Neural cell (in vitro differentiated cells): ENCODE data around the gene LSAMP. TPM values are rescaled to one million over a fixed set of nuclear protein-coding genes. Genes with fewer than 3 reads are reported as not detected.

Experiments used
- H2AFZ ChIP-seq: fragments of 200-600, 300-800 bp; sonication (generic), shearing (Covaris generic); 2 replicates; pipeline ENCODE4 v1.6.0; 2014; ENCODE audit warnings: low read depth, mild to moderate bottlenecking, antibody characterized with exemption, low read length, moderate library complexity
- H3F3A ChIP-seq: fragments of 200-600 bp; shearing (Covaris generic); 2 replicates; pipeline ENCODE4 v1.6.1; 2016; ENCODE audit warnings: mild to moderate bottlenecking, moderate library complexity, mixed read lengths, antibody characterized with exemption, low read length; ENCODE audit not compliant: insufficient read depth, poor library complexity, severe bottlenecking
- H3K27ac ChIP-seq: fragments of 200-600, 300-800 bp; sonication (generic), shearing (Covaris generic); 2 replicates; pipeline ENCODE4 v1.5.1; 2014; ENCODE audit warnings: mild to moderate bottlenecking, low read length, moderate library complexity
- H3K27me3 ChIP-seq: fragments of 300-800, 200-600 bp; sonication (generic), shearing (Covaris generic); 2 replicates; pipeline ENCODE4 v1.6.0; 2014; ENCODE audit warnings: mild to moderate bottlenecking, low read depth, low read length, moderate library complexity; ENCODE audit not compliant: insufficient read depth
- H3K36me3 ChIP-seq: fragments of 300-800, 200-600 bp; sonication (generic), shearing (Covaris generic); 2 replicates; pipeline ENCODE4 v1.5.1; 2014; ENCODE audit warnings: mild to moderate bottlenecking, antibody characterized with exemption, low read length, moderate library complexity; ENCODE audit not compliant: insufficient read depth
- H3K4me2 ChIP-seq: fragments of 300-800, 200-600 bp; sonication (generic), shearing (Covaris generic); 2 replicates; pipeline ENCODE4 v1.6.0; 2014; ENCODE audit warnings: mild to moderate bottlenecking, low read length
- H3K4me3 ChIP-seq: fragments of 300-800, 200-600 bp; sonication (generic), shearing (Covaris generic); 2 replicates; pipeline ENCODE4 v1.5.1; 2014; ENCODE audit warnings: mild to moderate bottlenecking, low read length, moderate library complexity
- H3K79me2 ChIP-seq: fragments of 200-600 bp; shearing (Covaris generic); replicated peaks from 2 replicates; pipeline ENCODE4 v1.6.0; 2014; ENCODE audit warnings: mild to moderate bottlenecking, low read length, moderate library complexity; ENCODE audit not compliant: insufficient read depth
- H3K9ac ChIP-seq: fragments of 300-800, 200-600 bp; sonication (generic), shearing (Covaris generic); 2 replicates; pipeline ENCODE4 v1.6.1; 2016; ENCODE audit warnings: mild to moderate bottlenecking, low read length, mixed read lengths
- H3K9me2 ChIP-seq: fragments of 200-600 bp; shearing (Covaris generic); 2 replicates; pipeline ENCODE4 v1.6.1; 2016; ENCODE audit warnings: mild to moderate bottlenecking, low read length, mixed read lengths; ENCODE audit not compliant: insufficient read depth
- H3K9me3 ChIP-seq: fragments of 200-600, 300-800 bp; sonication (generic), shearing (Covaris generic); 2 replicates; pipeline ENCODE4 v1.6.1; 2016; ENCODE audit warnings: mild to moderate bottlenecking, mixed run types, low read length, moderate library complexity, mixed read lengths
- H4K20me1 ChIP-seq: fragments of 200-600 bp; shearing (Covaris generic); 2 replicates; pipeline ENCODE4 v1.6.1; 2016; ENCODE audit warnings: mild to moderate bottlenecking, mixed run types; ENCODE audit not compliant: insufficient read depth
- EP300 ChIP-seq: fragments of 450-650 bp; conservative IDR thresholded peaks from 2 replicates; pipeline ENCODE4 v1.6.1; 2014; ENCODE audit warnings: antibody characterized with exemption, mild to moderate bottlenecking, moderate library complexity; ENCODE audit not compliant: poor library complexity, severe bottlenecking
- EZH2 ChIP-seq: fragments of 200-600, 300-800 bp; shearing (Covaris generic), sonication (generic); IDR thresholded peaks from 2 replicates; pipeline ENCODE4 v1.6.1; 2014; ENCODE audit warnings: antibody characterized with exemption, low read length, borderline replicate concordance, mild to moderate bottlenecking; ENCODE audit not compliant: insufficient read depth, poor library complexity, severe bottlenecking
- MXI1 ChIP-seq: fragments of 450-650 bp; conservative IDR thresholded peaks from 2 replicates; pipeline ENCODE4 v1.6.1; 2014; ENCODE audit warnings: antibody characterized with exemption, mild to moderate bottlenecking; ENCODE audit not compliant: poor library complexity, severe bottlenecking
- POLR2AphosphoS5 ChIP-seq: IDR thresholded peaks from 2 replicates; pipeline ENCODE4 v1.6.1; 2012
- RAD21 ChIP-seq: fragments of 450-650 bp; conservative IDR thresholded peaks from 2 replicates; pipeline ENCODE4 v1.6.1; 2014; ENCODE audit warnings: antibody characterized with exemption, mild to moderate bottlenecking, moderate library complexity
- SMC3 ChIP-seq: fragments of 450-650 bp; conservative IDR thresholded peaks from 2 replicates; pipeline ENCODE4 v1.6.1; 2014; ENCODE audit warnings: antibody characterized with exemption, mild to moderate bottlenecking, moderate library complexity; ENCODE audit not compliant: poor library complexity
- TAF1 ChIP-seq: IDR thresholded peaks from 2 replicates; pipeline ENCODE4 v1.6.1; 2012; ENCODE audit warnings: low read depth
- polyA plus RNA-seq: library from polyadenylated mRNA; depleted of rRNA; stranded (reverse); fragments of >200 nt; gene quantifications from 2 replicates; pipeline ENCODE4 v1.2.3, GENCODE V29; 2014
- TF ChIP-seq, protein P1 (sequence below): IDR thresholded peaks from 2 replicates; pipeline ENCODE4 v1.6.1; 2012; ENCODE audit warnings: borderline replicate concordance
- TF ChIP-seq, protein P2 (sequence below): fragments of 450-650 bp; IDR thresholded peaks from 2 replicates; pipeline ENCODE4 v1.5.1; 2014; ENCODE audit warnings: antibody characterized with exemption, mild to moderate bottlenecking, moderate library complexity; ENCODE audit not compliant: poor library complexity, severe bottlenecking

The LSAMP gene
- polyA plus RNA-seq, 1 donor from 2014 or later: 93.6 TPM

DNA sequence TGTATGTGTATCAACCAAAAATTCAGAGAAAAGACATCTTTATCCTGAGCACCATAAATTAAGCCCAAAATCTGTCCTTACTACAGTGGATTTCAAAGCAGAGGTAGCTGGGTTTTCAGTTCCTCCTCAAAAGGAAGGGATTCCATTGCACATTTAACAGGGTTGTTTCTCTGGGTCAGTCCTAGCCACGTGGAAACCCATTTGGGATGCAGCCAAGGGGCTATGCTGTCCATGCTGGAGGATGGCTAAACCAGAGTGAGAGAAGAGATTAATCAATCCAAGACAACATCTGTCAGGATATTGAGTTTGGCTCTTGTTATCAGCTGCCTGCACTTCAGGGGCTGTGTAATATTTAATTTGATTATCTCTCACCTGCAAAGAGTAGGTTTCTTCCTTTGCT lies 28.1 kb downstream of the LSAMP start:
- Histone ChIP-seq H3K4me3 (no peak overlapping the region), H3K27me3 (no peaks in the 10 kb centered on the region), H3K4me2 (no peak overlapping the region), H3K27ac (no peak overlapping the region), H3K9ac (no peak overlapping the region), H3F3A (no peaks in the 10 kb centered on the region), H3K9me3 (peaks cover 5% of the 10 kb centered on the region), H3K9me2 (no peaks in the 10 kb centered on the region), H3K36me3 (no peaks in the 10 kb centered on the region), H3K79me2 (peaks cover 4% of the 10 kb centered on the region), H4K20me1 (no peaks in the 10 kb centered on the region), H2AFZ (no peak overlapping the region)
- TF ChIP-seq RAD21 (no peak), POLR2AphosphoS5 (no peak), EZH2 (no peak), EP300 (no peak), SMC3 (no peak), MXI1 (no peak), TAF1 (no peak)
- TF ChIP-seq, protein P1, sequence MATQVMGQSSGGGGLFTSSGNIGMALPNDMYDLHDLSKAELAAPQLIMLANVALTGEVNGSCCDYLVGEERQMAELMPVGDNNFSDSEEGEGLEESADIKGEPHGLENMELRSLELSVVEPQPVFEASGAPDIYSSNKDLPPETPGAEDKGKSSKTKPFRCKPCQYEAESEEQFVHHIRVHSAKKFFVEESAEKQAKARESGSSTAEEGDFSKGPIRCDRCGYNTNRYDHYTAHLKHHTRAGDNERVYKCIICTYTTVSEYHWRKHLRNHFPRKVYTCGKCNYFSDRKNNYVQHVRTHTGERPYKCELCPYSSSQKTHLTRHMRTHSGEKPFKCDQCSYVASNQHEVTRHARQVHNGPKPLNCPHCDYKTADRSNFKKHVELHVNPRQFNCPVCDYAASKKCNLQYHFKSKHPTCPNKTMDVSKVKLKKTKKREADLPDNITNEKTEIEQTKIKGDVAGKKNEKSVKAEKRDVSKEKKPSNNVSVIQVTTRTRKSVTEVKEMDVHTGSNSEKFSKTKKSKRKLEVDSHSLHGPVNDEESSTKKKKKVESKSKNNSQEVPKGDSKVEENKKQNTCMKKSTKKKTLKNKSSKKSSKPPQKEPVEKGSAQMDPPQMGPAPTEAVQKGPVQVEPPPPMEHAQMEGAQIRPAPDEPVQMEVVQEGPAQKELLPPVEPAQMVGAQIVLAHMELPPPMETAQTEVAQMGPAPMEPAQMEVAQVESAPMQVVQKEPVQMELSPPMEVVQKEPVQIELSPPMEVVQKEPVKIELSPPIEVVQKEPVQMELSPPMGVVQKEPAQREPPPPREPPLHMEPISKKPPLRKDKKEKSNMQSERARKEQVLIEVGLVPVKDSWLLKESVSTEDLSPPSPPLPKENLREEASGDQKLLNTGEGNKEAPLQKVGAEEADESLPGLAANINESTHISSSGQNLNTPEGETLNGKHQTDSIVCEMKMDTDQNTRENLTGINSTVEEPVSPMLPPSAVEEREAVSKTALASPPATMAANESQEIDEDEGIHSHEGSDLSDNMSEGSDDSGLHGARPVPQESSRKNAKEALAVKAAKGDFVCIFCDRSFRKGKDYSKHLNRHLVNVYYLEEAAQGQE: no peak
- TF ChIP-seq, protein P2, sequence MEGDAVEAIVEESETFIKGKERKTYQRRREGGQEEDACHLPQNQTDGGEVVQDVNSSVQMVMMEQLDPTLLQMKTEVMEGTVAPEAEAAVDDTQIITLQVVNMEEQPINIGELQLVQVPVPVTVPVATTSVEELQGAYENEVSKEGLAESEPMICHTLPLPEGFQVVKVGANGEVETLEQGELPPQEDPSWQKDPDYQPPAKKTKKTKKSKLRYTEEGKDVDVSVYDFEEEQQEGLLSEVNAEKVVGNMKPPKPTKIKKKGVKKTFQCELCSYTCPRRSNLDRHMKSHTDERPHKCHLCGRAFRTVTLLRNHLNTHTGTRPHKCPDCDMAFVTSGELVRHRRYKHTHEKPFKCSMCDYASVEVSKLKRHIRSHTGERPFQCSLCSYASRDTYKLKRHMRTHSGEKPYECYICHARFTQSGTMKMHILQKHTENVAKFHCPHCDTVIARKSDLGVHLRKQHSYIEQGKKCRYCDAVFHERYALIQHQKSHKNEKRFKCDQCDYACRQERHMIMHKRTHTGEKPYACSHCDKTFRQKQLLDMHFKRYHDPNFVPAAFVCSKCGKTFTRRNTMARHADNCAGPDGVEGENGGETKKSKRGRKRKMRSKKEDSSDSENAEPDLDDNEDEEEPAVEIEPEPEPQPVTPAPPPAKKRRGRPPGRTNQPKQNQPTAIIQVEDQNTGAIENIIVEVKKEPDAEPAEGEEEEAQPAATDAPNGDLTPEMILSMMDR: no peak

DNA sequence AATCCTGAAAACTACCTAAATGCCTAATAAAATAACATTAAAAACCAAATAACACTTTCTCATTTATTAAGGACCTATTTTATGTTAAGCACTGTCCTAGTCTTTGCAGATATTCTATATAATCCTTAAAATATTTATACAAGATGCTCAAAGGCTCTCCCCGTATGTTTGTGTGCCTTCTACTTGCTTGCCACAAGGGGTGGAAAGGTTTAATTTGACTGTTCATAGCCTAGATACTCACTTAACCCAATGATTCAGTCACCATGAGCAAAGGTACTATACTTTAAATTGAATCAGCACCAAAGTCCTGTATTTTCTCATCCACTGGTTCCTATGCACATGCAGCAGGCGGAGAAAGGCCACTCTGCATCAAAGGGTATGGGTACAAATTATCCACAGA lies 32.0 kb downstream of the LSAMP start:
- Histone ChIP-seq H3K9ac (no peak overlapping the region), H3K4me2 (no peak overlapping the region)

More for the DNA sequence above, 32.0 kb downstream of the LSAMP start:
- Histone ChIP-seq H3K27me3 (no peaks in the 10 kb centered on the region), H3K36me3 (no peaks in the 10 kb centered on the region), H4K20me1 (no peaks in the 10 kb centered on the region), H3K27ac (no peak overlapping the region), H3K79me2 (no peaks in the 10 kb centered on the region), H3K4me3 (no peak overlapping the region), H3K9me2 (no peaks in the 10 kb centered on the region), H2AFZ (no peak overlapping the region), H3K9me3 (no peaks in the 10 kb centered on the region), H3F3A (no peaks in the 10 kb centered on the region)
- TF ChIP-seq RAD21 (no peak), TAF1 (no peak)
- TF ChIP-seq, protein P1: no peak
- TF ChIP-seq, protein P2: peak; percentile 10
